ENCODE data around the gene FCER2. TPM values are rescaled to one million over a fixed set of nuclear protein-coding genes. Genes with fewer than 3 reads are reported as not detected.

FCER2 gene
- total and polyA plus RNA-seq, 2 of the 4 experiments (the other 2 are of a cell fraction), result not detected

GRCh38 chr19:7736148-7736547, 34.2 kb upstream of the FCER2 start:
- no peaks in the 10 kb centered on the region for H3K79me1 ChIP-seq (ENCODE audit: low read depth in 1 of 2, low read length in 2 of 2)
- in situ Hi-C loops (cut with MboI; ENCODE audit: low sequenced_read_pairs), result no loop called here
- ChIA-PET POLR2A (ENCODE audit: unreplicated experiment) (no interaction called here), CTCF (no interaction called here)
- H4K20me1 ChIP-seq (ENCODE audit: insufficient read depth, low read length), result no peaks in the 10 kb centered on the region
- no peak overlapping the region for H2BK20ac ChIP-seq (ENCODE audit: low read depth, low read length)
- H3K27me3 ChIP-seq (ENCODE audit: control insufficient read depth, insufficient read depth, low read length), result peaks cover 25% of the 10 kb centered on the region
- H2BK5ac ChIP-seq (ENCODE audit: low read depth, low read length, poor library complexity, severe bottlenecking), result no peak overlapping the region
- no peak overlapping the region for H3K23ac ChIP-seq (ENCODE audit: low read depth, low read length)
- no peaks in the 10 kb centered on the region for H3K36me3 ChIP-seq (ENCODE audit: control insufficient read depth, insufficient read depth, low read length)
- H3K9me3 ChIP-seq (ENCODE audit: control insufficient read depth, insufficient read depth, low read length), result no peaks in the 10 kb centered on the region
- no peaks in the 10 kb centered on the region for H3K4me1 ChIP-seq (ENCODE audit: control insufficient read depth, insufficient read depth, low read length)
- intact Hi-C loops (cut with micrococcal nuclease), result no loop called here
- H4K5ac ChIP-seq (ENCODE audit: low read depth, low read length), result no peak overlapping the region
- no peak overlapping the region for H3K56ac ChIP-seq (ENCODE audit: extremely low read depth, insufficient read depth, low read length)
- no peaks in the 10 kb centered on the region for H3K9me1 ChIP-seq (ENCODE audit: insufficient read depth, low read length)
- H3K9ac ChIP-seq (ENCODE audit: low read depth, low read length), result no peak overlapping the region
- no peak overlapping the region for H2AK5ac ChIP-seq (ENCODE audit: low read depth, low read length)
- no peak overlapping the region for H3K14ac ChIP-seq (replicated peaks; ENCODE audit: low read depth, low read length)
- H3K18ac ChIP-seq (ENCODE audit: low read depth, low read length), result no peak overlapping the region
- H3K27ac ChIP-seq (ENCODE audit: insufficient read depth, low read length), result no peak overlapping the region
- no CpG with 5 or more reads among the region's 1 CpG for WGBS, 2 experiments (ENCODE audit: extremely low coverage in 2 of 2, insufficient read length in 1 of 2)
- no peak for TF ChIP-seq CEBPB (IDR thresholded peaks at IDR 0.05; ENCODE audit: low read depth, low read length)
- TF ChIP-seq CTCF (conservative IDR thresholded peaks at IDR 0.05; ENCODE audit: low read depth, low read length), result no peak
- TF ChIP-seq NFE2L2 (IDR thresholded peaks at IDR 0.05; ENCODE audit: low read depth, low read length), result no peak
- no peak for TF ChIP-seq CHD1 (IDR thresholded peaks at IDR 0.05; ENCODE audit: low read depth, low read length)
- TF ChIP-seq FOS (IDR thresholded peaks at IDR 0.05; ENCODE audit: low read depth, low read length), result no peak
- TF ChIP-seq ELK1 (IDR thresholded peaks at IDR 0.05; ENCODE audit: borderline replicate concordance, low read depth, low read length), result no peak
- no peak for TF ChIP-seq MAFK (IDR thresholded peaks at IDR 0.05; ENCODE audit: low read depth, low read length)
- TF ChIP-seq MAZ (IDR thresholded peaks at IDR 0.05; ENCODE audit: borderline replicate concordance, low read depth, low read length), result no peak
- no peak for TF ChIP-seq SMC3 (IDR thresholded peaks at IDR 0.05; ENCODE audit: low read depth, low read length)
- TF ChIP-seq USF2 (IDR thresholded peaks at IDR 0.05; ENCODE audit: low read depth, low read length), result no peak
- no peak for TF ChIP-seq RFX5 (IDR thresholded peaks at IDR 0.05; ENCODE audit: low read depth, low read length)
- no peak for TF ChIP-seq POLR2A (IDR thresholded peaks at IDR 0.05; ENCODE audit: low read depth, low read length)
- TF ChIP-seq BHLHE40 (IDR thresholded peaks at IDR 0.05; ENCODE audit: low read depth, low read length), result no peak
- TF ChIP-seq RCOR1 (IDR thresholded peaks at IDR 0.05; ENCODE audit: insufficient replicate concordance, low read length), result no peak
- no peak for TF ChIP-seq RAD21 (IDR thresholded peaks at IDR 0.05; ENCODE audit: low read length)
- TF ChIP-seq MXI1 (IDR thresholded peaks at IDR 0.05; ENCODE audit: borderline replicate concordance, low read depth, low read length), result no peak
- no peak overlapping the region for H3K4me3 ChIP-seq (ENCODE audit: insufficient read depth, low read depth, low read length)
- no peak overlapping the region for H4K91ac ChIP-seq (ENCODE audit: insufficient read depth, low read depth, low read length)
- peak overlapping the region; percentile 33 for H2AFZ ChIP-seq (replicated peaks; ENCODE audit: low read length, poor library complexity)
- DNase-seq (no peak), ATAC-seq (ENCODE audit: low read depth) (no peak)
- dilution Hi-C loops (cut with HindIII; ENCODE audit: low sequenced_read_pairs, unreplicated experiment), result no loop called here
- no peak overlapping the region for H4K8ac ChIP-seq (ENCODE audit: low read depth in 2 of 2, low read length in 2 of 2)
- no peak overlapping the region for H3K4me2 ChIP-seq (ENCODE audit: low read depth, low read length)
- no peak overlapping the region for H3K4ac ChIP-seq (ENCODE audit: low read depth, low read length)
- BruUV-seq (replicated peaks), result no TSS peak
- no peak overlapping the region for H2BK120ac ChIP-seq (ENCODE audit: low read depth, low read length)
- H2BK15ac ChIP-seq (ENCODE audit: low read depth, low read length), result no peak overlapping the region
- no peak overlapping the region for H2AK9ac ChIP-seq (replicated peaks; ENCODE audit: low read depth, low read length, poor library complexity)
